LHCN-M2 (cell line): ENCODE data around the gene HOXD11. TPM values are rescaled to one million over a fixed set of nuclear protein-coding genes. Genes with fewer than 3 reads are reported as not detected.

ENCODE experiments used
- DNase-seq: peaks from one replicate; pipeline ENCODE4 v3.0.0-alpha.2; 2012; ENCODE audit warnings: low read depth
- total RNA-seq: library from RNA; depleted of rRNA; stranded (reverse); fragments of >200 nt; gene quantifications from 2 replicates; pipeline ENCODE4 v1.2.3, GENCODE V29; 2014

Gene HOXD11
- total RNA-seq, 1 experiment from 2014 or later, result not detected

DNA sequence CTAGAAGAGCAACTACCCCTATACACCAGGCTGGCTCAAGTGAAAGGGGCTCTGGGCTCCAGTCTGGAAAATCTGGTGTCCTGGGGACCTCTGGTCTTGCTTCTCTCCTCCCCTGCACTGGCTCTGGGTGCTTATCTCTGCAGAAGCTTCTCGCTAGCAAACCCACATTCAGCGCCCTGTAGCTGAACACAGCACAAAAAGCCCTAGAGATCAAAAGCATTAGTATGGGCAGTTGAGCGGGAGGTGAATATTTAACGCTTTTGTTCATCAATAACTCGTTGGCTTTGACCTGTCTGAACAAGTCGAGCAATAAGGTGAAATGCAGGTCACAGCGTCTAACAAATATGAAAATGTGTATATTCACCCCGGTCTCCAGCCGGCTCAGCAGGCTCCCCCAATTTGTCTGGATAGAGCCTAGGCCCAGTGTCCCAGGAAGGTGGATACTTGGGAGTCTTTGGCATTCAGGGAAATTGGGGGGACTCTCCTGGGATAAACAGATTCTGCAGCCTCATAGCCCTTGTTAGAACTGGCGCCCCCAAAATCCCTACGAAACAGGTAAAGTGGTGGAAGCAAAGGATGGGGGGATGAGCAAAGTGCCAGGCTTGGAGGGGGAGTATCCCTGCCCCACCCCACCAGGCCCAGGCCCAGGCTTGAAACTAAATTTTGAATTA is 41.8 kb downstream of the HOXD11 start:
- no peak for DNase-seq

GRCh38 chr2:176149481-176149938 is 42.4 kb downstream of the HOXD11 start:
- DNase-seq, result no peak

- DNase-seq, result no peak
Measured at GRCh38 chr2:176149939-176150583, 43.0 kb downstream of the HOXD11 start.

- DNase-seq, result no peak
Measured at GRCh38 chr2:176150584-176151441, 43.7 kb downstream of the HOXD11 start.

DNA sequence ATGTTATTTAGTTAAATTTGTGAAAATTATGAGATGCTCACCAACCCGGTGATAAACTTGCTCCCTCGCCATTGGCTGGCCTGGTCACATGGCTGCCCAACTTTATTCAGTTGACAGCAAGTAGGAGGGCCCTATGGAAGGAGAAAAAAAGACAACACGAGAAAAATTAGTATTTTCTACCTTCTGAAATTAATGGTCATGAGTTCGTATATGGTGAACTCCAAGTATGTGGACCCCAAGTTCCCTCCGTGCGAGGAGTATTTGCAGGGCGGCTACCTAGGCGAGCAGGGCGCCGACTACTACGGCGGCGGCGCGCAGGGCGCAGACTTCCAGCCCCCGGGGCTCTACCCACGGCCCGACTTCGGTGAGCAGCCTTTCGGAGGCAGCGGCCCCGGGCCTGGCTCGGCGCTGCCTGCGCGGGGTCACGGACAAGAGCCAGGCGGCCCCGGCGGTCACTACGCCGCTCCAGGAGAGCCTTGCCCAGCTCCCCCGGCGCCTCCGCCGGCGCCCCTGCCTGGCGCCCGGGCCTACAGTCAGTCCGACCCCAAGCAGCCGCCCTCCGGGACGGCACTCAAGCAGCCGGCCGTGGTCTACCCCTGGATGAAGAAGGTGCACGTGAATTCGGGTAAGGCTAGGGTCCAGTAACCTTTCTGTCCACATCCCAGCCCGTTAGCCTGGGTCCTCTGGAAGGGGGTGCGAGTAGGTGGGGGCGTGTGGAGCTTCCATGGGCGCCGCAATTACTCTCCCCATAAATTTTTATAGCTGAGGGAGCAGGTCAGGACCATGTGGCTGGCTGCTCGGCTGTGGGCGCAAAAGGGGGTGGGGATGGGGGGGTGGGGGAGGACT is 44.6 kb downstream of the HOXD11 start, which contains the start of gene HOXD4:
Gene HOXD4, plus strand, starts transcription at position 109 of the 846 bp plus-strand sequence. Its CDS starts 84 bp downstream, at position 193.
- DNase-seq, result no peak

- no peak for DNase-seq
Measured at GRCh38 chr2:176152350-176153181, 45.5 kb downstream of the HOXD11 start.

GRCh38 chr2:176154576-176155252 is 47.6 kb downstream of the HOXD11 start:
- DNase-seq, result no peak

DNA sequence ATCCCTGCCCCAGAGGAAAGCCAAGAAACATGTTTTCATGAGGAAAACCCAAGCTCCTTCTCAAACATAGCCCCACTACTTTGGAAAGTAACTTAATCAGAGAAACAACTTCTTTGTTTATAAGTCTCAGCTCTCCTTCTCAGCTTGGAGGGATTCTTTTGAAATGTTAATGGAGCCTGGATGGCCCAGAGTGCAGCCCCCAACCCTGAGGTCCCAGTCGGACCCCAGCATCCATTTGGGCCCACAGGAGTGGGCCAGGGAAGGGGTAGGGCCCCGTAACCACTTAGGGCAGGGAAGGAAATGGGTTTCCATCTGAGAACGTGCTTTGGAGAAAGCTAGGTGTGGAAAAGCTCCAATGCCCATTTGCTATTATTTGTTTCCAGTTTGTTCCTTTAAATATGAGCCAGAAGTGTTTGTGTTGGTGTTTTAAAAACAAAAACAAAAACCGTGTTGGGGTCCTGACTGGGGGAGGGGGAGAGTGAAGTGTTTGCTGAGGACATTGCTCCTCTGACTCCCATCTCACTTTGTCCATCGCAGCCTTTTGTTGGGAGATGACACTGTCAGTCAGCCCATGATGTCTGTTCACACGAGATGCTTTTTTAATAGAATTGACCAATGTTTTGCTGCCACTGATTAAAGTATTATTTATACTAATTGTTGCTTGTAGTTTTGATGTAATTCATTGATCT is 48.4 kb downstream of the HOXD11 start:
- DNase-seq, result no peak

DNA sequence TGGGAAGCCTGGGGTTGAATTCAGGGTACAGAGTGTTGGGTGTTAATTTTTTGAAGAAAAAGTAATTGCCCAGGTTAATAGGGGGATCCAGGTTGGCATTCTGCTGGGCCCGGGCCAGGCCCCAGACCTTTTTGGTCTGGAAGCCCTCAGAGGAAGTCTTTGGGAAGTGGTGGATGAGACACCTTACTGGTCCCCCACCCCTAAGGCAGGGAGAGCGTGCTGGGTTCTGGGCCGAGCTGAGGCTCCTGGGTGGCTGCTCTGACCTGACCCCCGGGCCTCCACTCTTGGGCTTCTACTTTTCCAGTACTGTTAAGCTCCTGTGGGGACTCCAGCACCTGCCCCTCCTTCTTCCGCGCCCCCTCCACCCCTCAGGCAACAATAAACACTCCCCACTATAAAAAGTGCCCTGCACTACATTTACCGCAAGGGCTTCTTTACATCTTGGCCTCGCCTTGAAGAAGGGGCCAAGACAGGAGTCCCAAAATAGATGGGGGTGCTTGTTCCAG is 49.3 kb downstream of the HOXD11 start:
- DNase-seq, result no peak

GRCh38 chr2:176156807-176157498 is 49.9 kb downstream of the HOXD11 start, which contains the start of gene HOXD3:
HOXD3 (plus strand) TSS chr2:176157307; CDS start chr2:176169115, 11,808 bp downstream.
- DNase-seq, result no peak

DNA sequence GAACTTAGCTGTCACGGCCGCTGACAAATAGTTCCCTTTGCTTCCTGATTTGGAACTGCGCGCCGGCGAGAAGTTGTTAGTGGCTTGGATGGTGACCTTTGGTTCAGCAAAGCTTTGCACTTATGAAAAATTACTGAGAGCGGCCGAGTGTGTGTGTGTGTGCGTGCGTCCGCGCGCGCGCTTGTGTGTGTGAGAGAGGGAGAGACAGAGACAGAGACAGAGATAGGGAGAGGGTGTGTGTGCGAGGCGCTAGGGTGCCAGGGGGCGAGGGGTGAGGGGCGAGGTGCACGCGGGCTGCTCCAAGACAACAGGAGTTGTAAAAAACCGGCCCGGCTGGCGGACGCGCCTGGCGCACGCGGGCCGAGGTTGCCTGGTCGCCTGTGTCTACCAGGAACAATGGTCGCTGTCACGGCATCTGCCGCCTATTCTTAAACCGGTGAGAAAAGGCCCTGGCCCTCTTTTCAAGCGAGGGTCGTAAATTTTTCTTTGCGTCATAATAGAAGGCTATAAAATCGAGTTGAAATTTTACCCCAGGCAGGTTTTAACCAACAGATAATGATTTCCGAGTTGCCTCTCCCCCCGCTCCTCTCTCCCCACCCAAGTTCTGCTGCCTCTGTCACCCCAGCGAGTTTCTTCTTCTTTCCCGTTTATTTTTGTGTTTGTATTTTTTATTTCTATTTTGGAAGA is 50.6 kb downstream of the HOXD11 start:
- peak; percentile 4 for DNase-seq

- DNase-seq, result no peak
Measured at GRCh38 chr2:176158186-176158591, 51.1 kb downstream of the HOXD11 start.

DNA sequence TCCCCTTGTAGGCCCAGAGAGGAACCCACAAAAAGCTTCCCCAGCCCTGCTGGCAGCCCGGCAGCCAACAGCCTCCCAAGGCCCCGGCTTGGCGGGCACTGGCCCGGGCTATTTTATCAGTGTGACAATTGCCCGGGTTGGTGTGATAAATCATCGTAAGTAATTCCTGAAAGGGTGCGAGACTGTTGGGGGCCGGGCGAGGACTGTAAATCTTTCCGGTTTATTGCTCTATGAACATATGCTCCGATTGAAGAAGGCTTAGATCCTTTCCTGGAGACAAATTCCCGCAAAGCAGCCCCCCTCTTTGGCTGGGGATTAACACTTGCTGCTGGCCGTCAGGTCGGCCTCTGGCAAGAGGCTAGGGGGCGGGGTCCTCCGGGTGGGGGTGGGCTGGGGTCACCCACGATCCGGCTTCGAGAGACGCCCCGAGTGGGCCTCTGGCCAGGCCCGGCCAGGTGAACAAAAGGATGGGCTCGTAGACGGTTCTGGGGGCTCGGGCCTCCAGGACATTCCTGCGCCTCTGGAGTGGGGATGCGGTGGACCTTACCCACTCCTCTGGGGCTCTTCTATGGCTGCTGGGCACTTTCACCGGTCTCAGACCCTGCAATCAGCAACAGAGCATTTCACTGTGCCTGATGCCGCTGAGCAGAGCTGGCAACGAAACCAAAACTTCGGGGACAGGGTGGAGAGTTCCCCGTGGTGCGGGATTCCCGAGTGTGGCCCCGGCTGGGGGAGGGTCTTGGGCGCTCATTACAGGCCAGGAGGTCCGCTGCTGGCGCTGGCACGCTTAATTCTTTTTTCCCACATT is 52.0 kb downstream of the HOXD11 start:
- DNase-seq, result no peak
